GM19468 (cell line): ENCODE data around the gene PACC1.

ENCODE experiments used
- ATAC-seq: cut with Tn5 transposase; IDR thresholded peaks from one replicate; pipeline ENCODE4 v1.9.1; 2021; ENCODE audit warnings: mild to moderate bottlenecking, moderate library complexity, moderate number of reproducible peaks; ENCODE audit not compliant: unreplicated experiment; ENCODE audit errors: extremely low read depth

The PACC1 gene

DNA sequence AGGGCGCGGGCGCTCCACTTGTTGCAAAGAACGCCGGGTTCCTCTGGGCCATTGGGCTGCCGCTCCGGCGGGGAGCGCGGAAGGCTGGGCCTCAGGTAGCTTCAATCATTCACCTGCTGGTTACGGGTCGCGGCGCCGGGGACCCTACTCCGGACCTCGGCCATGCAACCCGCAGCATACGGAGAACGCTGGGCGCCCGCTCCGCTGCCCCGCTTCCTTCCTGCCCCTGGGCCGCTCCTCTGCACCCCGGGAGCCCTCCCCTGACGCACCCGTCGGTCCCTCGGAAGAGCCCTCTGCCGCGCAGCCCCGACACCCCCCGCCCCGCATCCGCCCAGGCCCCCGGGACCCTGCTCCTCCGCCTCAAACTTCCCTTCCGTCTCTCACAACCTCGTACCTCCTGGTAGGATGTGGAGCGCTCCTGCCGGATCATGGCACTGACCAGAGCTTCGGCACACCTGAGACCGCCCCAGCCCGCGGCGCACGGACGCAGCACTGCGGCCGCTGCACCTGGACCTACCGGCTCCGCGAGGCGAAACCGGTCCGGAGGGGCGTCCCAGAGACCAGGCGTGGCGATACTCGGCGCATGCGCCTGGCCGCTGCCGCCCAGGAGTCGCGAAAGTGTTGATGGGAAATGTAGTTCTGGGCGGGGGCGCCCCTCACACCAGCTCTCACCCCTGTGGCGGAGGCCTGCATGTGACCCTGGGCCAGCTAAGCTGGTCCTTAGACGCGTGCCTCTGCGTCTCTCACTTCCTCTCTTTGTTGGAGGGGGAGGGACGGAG lies at the start of gene PACC1:
Gene PACC1 (minus strand): TSS at position 559 of the 779 bp plus-strand sequence. CDS start 129 bp downstream, at position 430.
- ATAC-seq, result peak; percentile 97

DNA sequence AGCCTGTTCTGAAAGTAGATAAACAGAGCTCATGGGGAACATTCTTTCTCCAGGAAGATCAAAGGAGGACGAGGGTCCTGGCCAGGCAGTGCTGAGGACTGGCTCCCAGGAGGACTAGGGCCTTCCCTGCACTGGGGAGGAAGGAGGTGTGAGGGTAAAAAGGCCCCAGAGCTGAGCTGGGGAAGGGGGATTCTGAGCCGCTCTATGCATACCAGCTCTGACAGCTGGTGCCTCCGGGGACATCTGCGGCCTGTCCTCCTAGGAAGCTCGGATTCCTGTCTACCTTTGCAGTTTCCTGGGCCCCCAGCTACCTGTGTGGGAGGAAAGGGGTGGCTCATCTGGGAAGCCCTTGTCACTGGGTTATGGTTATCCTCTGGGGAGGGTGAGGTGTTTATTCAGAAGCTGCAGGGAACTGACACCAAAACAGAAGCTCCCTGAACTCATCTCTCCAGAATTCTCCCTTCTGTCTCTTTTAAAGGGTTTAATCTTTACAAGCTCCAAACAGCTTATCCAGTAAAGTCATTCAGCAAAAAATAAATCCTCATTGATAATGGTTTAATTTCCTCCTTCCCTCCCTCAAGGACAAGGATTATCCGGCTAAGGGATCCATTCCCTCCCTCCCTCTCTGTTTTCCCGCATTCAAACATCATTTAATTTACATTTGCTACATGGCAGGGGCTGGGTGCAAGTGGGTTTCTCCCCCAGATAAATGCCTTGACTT lies 49.0 kb upstream of the PACC1 start:
- no peak for ATAC-seq

DNA sequence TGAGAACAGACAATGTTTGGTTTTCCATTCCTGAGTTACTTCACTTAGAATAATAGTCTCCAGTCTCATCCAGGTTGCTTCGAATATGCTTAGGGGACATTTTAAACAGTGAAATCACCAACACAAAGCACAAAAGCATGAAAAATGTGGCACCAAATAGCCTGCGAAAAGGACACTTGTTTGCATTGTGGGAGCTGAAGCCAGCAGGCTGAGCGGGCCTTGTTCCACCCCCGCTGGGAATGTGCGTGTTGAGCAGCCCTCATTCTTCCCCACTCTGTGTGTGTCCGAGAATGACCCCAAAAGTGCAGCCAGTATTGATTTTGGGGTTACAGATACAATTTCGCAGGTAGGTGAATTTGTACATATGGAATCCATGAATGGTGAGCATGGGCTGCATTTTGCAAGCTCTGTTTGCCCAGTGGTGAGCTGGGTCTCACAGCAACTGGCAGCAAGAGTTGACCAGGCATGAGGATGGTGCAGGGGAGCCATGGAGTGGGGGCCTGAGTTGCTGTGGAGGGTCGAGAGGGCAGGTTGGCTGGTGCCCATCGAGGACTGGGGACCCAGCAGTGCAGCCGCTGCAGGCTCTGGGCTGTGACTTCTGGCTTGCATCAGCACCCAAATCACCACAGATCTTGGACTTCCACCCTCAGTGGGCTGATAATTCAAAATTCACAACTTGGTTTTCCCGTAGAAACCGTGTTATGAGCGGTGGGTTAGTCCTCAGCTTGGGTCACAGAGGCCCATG lies 47.4 kb upstream of the PACC1 start:
- no peak for ATAC-seq

DNA sequence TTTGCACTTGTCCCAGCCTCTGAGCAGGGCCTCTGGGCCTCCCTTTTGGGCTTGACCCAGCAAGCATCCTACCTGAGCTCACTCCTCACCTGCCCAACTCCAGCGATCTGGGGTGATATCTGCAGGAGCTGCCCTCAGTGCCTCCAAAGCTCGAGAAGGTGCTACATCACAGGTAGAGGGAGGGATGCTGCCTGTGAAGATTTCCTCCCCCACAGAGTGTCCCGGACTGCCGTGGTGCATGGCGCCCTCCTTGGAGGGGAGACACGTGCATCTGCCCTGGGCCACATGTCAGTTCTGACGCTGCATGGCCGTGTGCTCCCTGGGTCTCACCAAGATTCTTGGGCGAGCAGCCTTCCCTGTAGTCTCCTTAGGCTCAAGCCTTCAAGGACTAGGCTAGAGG lies 45.7 kb upstream of the PACC1 start:
- no peak for ATAC-seq

DNA sequence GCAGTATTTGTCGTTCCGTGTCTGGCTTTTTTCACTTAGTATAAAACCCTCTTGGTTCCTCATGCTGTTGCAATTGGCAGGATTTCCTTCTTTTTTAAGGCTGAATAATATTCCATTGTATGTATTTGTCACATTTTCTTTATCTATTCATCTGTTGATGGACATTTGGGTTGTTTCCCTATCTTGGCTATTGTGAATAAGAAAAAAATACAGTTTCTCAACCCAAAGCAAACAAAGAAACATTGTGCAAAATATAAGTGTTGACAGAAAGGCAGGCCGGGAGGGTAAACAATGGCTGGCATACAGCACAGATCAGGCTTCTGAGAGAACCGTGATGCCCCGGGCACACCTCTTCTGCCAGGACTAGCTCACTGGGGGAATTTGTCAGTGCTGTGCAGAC lies 45.0 kb upstream of the PACC1 start:
- ATAC-seq, result no peak

DNA sequence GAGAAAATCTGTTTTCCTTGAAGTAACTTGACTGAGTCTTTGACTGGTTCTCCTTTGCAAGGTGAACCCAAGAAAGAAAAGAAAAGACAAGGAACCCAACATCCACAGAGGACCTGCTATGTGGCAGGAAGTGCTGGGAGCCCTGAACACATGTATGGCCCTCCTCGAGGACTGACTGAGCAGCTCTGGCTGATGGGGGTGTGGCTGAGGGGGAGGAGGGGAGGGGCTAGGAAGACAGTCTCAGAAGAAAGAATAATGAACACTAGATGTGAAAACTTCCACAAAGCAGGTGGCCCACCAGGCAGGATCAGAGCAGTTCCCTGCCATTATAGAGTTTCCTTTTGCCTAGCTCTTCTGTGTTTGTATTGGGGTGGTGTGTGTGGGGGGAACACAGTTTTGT lies 44.1 kb upstream of the PACC1 start:
- no peak for ATAC-seq

DNA sequence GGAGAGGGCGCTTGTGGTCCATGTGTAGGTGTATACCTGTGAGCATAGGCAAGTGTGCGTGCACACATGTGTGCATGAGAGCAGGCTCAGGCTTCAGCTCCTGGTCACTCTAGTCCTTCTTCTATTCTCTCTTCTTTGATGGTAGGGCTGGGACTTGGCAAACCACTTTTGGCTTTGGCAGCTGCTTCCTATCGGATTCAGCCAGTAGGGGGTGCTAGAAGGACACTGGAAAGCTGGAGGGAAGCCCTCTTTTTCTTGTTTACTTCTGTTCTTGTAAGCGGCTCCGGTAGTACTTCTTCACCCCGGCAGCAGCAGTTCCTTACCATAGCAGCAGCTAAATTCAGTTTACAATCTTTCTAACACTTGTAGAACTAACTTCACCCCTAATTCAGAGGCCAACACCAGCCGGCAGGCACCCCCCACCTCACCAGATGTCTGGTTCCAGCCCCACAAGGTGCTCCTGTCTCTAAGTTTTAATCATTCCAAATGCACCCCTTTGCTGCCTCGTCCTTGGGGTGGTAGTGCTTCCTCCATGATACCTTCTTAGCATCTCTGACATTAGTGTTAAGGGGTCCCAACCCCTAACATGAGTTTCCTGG lies 43.2 kb upstream of the PACC1 start:
- no peak for ATAC-seq

DNA sequence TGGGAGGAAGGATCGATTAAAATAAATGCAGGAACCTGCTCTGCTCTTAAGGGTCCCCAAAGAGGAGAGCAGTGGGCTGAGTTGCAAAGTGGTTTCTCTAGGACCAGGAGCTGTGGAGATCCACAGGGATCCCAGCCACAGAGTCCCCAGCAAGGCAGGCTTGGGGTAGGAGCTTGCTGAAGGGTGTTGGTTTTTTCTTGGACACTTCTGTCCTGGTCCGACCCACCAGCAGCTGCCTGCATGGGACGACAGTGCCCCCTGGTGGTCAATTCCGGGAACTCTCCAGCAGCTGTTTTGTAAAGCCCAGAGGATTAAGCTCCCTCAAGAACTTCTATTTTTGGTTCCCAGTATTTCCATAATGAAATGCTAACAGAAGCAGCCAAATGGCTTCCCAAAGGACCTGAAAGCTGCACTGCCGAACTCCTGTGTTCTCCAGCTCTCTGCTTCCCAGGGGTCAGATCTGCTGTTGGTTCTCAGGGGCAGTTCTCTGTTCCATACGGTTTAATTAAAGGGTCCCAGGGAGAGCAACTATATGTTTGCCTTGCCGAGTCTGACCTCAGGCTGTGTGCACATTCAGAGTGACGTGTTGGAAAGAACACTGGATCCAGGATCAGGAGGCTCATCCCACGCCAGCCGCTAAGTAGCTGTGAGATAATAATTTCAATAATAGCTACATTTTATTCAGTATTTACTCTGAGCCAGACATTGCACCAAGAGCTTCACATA lies 41.3 kb upstream of the PACC1 start:
- no peak for ATAC-seq

DNA sequence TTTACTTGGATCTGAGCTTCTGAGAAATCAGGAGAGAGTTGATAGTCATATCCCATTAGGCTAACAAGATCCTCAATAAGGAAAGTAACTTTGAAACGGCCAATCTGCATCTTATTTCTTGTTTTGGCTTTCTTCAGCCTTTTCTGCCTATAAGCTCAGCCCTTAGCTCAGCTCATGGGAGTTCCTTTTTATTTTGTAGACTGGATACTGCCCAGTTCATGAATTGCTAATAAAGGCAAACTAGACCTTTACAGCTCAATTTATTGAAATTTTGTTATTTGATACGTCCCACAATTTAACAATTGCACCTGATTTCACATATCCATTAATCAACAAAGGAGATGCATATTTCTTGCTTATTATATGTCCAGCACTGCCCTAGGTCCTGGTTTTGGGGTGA lies 40.7 kb upstream of the PACC1 start:
- no peak for ATAC-seq

DNA sequence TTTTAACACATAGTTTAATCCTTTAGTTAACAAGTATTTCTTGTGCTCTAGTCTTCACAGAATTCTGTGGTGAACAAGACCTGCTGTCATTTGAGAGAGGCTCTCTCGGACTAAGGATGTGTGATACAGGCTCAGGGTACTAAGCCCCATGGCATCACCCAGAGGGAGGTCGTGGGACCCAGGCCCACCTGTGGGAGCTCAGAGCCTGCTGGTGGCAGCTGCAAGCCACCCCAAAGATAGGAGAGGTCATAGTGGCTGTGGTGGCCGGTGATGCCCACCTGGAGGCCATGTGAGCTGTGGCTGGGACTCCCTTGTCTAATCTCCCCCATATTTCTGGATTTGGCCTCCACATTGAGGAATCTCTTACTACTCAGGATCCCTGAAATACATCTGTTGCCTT lies 40.1 kb upstream of the PACC1 start:
- no peak for ATAC-seq

DNA sequence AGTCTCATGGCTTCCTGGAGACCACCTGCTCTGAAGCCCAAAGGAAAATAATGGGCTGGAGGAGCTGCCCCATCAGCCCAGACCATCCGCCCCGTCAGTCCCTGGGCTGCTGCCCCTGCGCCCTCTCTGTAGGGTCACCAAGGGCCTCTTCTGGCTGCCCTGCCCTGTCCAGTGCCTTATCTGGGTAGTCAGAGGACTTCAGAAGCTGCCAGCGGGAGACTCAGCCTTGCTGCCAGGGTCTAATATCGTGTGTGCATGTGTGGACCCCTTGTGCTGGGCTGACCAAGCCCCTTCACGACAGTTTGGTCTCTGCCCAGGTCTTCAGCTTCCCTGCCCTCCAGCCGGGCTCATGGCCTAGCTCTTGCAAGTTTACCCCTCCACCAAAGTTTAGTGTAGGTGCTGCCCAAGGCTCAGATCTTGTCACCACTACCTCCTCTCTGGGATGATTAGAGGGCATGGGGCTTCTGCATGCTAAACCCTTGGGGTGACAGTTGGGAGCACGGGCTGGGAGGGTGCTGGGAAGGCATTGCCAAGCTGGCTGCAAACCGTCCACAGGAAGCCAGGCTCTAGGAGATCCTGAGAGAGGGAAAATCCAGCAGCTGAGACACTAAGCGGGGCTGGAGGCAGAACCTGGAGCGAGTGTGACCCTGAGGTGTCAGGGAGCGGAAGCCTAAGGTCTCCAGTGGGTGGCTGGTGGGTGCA lies 38.6 kb upstream of the PACC1 start:
- no peak for ATAC-seq

DNA sequence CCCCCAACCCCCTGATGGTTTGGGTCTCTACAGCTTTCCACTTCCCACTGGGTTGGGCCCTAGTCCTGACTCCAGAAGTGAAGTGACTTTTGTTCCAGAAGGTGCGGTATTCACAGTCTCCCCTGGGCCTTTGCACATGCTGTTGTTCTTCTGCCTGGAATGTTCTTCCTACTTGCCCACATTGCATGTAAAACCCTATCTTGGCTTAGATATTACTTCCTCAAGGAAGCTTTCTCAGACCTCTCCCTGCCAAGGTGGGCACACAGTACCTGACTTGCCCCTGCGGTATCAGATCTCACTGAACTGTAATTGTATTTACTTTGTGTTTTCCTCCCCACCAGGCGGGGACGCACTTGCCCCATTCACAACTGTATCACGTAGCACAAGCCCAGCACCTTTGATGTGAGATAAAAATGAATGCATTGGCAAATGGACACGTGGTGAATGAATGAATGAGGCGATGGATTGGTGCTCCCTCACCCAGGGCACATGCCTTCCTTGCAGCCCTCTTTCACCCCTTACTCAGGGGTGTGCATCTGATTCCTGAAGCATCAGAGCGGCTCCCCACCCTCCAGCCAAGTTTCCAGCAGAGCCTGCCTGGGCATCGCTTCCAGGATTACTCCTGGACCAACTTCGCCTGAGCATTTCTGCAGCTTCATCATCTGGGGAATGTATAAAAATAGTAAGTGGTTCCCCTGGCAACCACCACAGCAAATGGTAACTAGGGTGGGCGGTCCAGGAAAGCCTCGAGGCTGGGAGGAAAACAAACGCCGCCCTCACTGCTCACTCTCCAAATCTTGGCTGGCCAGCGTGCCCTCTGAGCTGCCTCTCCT lies 37.9 kb upstream of the PACC1 start:
- no peak for ATAC-seq

DNA sequence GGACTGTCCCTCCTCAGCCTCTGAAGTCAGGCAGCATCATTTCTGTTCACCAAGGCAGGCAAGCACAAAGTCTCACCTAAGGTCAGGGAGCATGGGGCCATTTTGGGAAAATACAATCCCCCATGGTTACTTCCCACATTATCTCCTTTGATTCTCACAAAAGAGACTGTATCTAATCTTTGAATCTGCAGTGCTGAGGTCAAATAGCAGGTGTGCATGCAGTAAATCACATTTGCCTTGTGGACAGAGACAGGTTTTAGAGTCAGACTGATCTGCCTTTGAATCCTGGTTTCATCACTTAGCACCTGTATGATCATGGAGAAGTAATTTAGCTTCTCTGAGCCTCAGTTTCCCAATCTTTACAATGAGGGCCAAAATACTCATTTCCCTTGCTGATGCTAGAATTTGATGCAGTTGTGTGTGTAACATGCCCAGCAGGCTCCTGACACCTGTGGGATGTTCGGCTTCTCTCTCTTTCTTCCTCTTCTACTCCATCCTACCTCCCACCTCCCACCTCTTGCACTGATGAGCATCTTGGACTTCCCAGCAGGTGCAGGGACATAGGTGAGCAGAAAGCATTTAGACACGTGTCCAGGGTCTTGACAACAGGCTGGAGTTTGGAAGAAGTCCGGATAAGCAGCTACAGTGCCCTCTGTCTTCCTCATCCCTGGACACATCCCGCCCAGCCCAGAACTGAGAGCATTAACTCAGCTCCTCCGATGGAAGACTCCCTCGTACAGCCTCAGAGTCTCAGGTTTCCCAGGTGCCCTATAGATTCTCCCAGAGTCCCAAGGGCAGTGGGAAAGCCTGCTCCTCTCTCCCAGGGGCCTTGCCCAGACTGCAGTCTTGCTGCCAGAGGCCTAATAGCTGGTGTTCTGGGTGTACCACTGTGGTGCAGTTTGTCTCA lies 37.0 kb upstream of the PACC1 start:
- ATAC-seq, result no peak

DNA sequence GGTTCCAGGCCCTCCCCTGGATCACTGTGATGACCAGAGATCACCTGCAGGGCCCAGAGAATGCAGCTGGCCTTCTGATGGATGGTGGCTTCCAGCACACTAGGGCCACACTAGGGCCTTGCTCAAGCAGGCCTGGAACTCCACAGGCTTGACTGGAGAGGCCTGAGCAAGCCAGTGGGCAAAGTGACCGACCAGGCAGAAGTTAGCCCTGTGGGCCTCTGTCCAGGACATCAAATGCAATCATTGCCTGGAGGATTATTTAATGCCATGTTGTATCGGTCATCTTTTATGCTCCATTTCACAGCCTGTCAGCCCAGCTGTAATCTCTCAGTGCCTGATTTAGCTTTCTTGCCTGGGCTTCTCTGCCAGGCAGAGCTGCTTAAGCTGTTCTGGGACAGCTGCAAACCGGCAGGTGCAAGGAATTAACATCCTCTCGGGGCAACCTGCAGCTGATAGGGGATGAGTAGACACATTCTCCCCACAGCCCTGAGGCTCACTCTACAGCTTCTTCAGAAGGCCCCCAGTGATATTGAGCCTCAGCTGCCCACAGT lies 35.7 kb upstream of the PACC1 start:
- no peak for ATAC-seq

DNA sequence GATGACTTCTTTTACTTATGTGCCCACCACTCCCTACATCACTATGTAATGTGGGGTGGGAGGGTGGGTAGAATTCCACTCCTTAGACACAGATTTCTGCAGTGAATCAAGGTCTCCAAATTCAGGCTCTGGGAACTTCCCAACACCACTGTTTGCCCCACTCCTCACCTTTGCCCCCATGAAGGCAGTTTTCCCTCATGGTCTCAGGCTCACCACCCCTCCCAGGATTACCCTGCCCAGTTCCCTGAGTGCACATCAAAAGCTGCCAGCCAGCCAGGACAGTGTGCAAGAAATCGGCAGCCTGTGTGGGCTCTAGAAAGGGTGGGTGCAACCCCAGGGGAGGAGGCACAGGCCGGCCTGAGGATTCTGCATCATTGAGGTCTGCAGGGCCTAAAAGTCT lies 32.8 kb upstream of the PACC1 start:
- no peak for ATAC-seq

DNA sequence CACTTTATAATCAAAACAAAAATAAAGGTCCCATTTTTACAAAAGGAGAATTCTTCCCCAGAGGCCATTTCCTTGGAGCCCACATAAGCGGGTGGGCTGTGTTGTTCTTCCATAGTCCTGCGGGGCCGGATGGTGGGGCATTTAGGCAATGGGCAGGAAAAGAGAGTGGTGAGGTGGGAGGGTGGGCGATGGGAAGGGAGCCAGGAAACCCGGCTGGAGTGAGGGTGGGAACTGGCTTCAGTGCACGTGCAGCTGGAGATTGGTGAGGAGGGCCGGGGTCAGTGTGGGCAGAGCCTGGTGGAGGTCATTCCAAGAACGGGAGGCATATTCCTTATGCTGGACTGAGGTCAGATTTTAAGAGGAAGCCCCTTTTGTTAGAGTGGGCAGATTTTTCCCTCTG lies 31.6 kb upstream of the PACC1 start:
- no peak for ATAC-seq

DNA sequence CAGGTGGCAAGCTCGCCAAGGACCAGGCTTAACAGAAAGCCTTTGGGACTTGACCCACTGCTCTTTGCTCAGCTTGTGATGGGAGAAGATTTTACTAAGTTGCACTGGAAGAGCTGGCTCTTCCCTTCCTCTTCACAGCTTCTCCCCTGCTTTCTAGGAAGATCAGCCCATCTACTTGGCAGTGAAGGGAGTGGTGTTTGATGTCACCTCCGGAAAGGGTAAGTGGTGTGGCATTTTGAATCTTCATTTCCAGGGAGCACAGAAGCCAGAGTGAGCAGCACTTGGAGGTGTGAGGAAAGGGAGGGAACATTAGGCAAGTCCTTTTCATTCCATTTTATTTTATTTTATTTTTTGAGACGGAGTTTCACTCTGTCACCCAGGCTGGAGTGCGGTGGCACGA lies 27.7 kb upstream of the PACC1 start:
- ATAC-seq, result no peak
